HEK293 (cell line): ENCODE measurements around the gene CDK1.

Experiments used
- CTCF ChIA-PET: fragments of 350-600 bp; formaldehyde crosslinking; extraction: SDS; loops from one replicate; lab custom pipeline; 2021; ENCODE audit warnings: antibody characterized with exemption; lab: Yijun Ruan, JAX
- POLR2A ChIA-PET: fragments of 300-600 bp; formaldehyde crosslinking; extraction: SDS; loops from one replicate; lab custom pipeline; 2020; ENCODE audit warnings: antibody characterized with exemption, inconsistent platforms; lab: Yijun Ruan, JAX
- H3K27ac ChIP-seq: fragments of 200-500 bp; sonication (Bioruptor generic); 2 replicates; pipeline ENCODE4 v1.5.1; 2014; ENCODE audit warnings: low read depth, low read length, control low read depth, inconsistent platforms; ENCODE audit errors: extremely low read depth
- H3K36me3 ChIP-seq, 2 experiments: fragments of 200-500 bp in 1 of 2; sonication (Bioruptor generic) in 1 of 2; 1 replicate in 1 of 2; 2 replicates in 1 of 2; pipeline ENCODE4 v1.5.1; 2014 to 2017; ENCODE audit warnings: inconsistent platforms in 2 of 2, low read length in 2 of 2; ENCODE audit not compliant: control insufficient read depth in 2 of 2, insufficient read depth in 1 of 2
- H3K4me1 ChIP-seq: fragments of 200-500 bp; sonication (Bioruptor generic); 2 replicates; pipeline ENCODE4 v1.5.1; 2014; ENCODE audit warnings: mild to moderate bottlenecking, low read length, inconsistent platforms; ENCODE audit not compliant: control insufficient read depth, insufficient read depth
- H3K4me3 ChIP-seq: 2 replicates; pipeline ENCODE4 v1.5.1; 2011; ENCODE audit warnings: low read depth, mild to moderate bottlenecking, control low read depth, low read length, moderate library complexity
- H3K9me3 ChIP-seq: fragments of 200-500 bp; sonication (Bioruptor generic); 2 replicates; pipeline ENCODE4 v1.5.1; 2014; ENCODE audit warnings: low read depth, low read length, inconsistent platforms; ENCODE audit not compliant: control insufficient read depth, insufficient read depth
- ELK4 ChIP-seq: IDR thresholded peaks from 2 replicates; pipeline ENCODE4 v1.6.1; 2011; ENCODE audit warnings: mild to moderate bottlenecking, low read depth, low read length, borderline replicate concordance
- MYNN ChIP-seq: fragments of 450-650 bp; formaldehyde crosslinking; IDR thresholded peaks from 2 replicates; pipeline ENCODE4 v1.5.1; 2016; ENCODE audit warnings: missing biosample characterization, missing genetic modification characterization, borderline replicate concordance
- OSR2 ChIP-seq: fragments of 450-650 bp; formaldehyde crosslinking; IDR thresholded peaks from 2 replicates; pipeline ENCODE4 v1.5.1; 2016; ENCODE audit warnings: missing biosample characterization, missing genetic modification characterization
- PRDM10 ChIP-seq: fragments of 450-650 bp; formaldehyde crosslinking; IDR thresholded peaks from 2 replicates; pipeline ENCODE4 v1.5.1; 2016; ENCODE audit warnings: missing biosample characterization, missing genetic modification characterization
- PRDM6 ChIP-seq: fragments of 450-650 bp; formaldehyde crosslinking; IDR thresholded peaks from 2 replicates; pipeline ENCODE4 v1.5.1; 2017; ENCODE audit warnings: missing biosample characterization, missing genetic modification characterization
- SCRT1 ChIP-seq: fragments of 450-650 bp; formaldehyde crosslinking; IDR thresholded peaks from 2 replicates; pipeline ENCODE4 v1.5.1; 2016; ENCODE audit warnings: missing biosample characterization, missing genetic modification characterization, borderline replicate concordance
- SCRT2 ChIP-seq: fragments of 450-650 bp; formaldehyde crosslinking; IDR thresholded peaks from 2 replicates; pipeline ENCODE4 v1.5.1; 2016; ENCODE audit warnings: missing biosample characterization, missing genetic modification characterization
- SETDB1 ChIP-seq: IDR thresholded peaks from one replicate; pipeline ENCODE4 v1.6.1; 2017; ENCODE audit warnings: mild to moderate bottlenecking, low read length, moderate library complexity, mixed read lengths; ENCODE audit not compliant: insufficient read length
- ZNF140 ChIP-seq: fragments of 450-650 bp; formaldehyde crosslinking; IDR thresholded peaks from 2 replicates; pipeline ENCODE4 v1.5.1; 2016; ENCODE audit warnings: missing biosample characterization, missing genetic modification characterization
- ZNF366 ChIP-seq: fragments of 450-650 bp; formaldehyde crosslinking; conservative IDR thresholded peaks from 2 replicates; pipeline ENCODE4 v1.5.1; 2016; ENCODE audit warnings: missing biosample characterization, missing genetic modification characterization
- ZNF416 ChIP-seq: fragments of 450-650 bp; formaldehyde crosslinking; IDR thresholded peaks from 2 replicates; pipeline ENCODE4 v1.5.1; 2016; ENCODE audit warnings: missing biosample characterization, missing genetic modification characterization
- ZNF560 ChIP-seq: fragments of 450-650 bp; formaldehyde crosslinking; IDR thresholded peaks from 2 replicates; pipeline ENCODE4 v1.5.1; 2017; ENCODE audit warnings: missing biosample characterization, missing genetic modification characterization, borderline replicate concordance
- ZNF629 ChIP-seq: fragments of 450-650 bp; formaldehyde crosslinking; IDR thresholded peaks from 2 replicates; pipeline ENCODE4 v1.5.1; 2017; ENCODE audit warnings: missing biosample characterization, missing genetic modification characterization
- ZNF76 ChIP-seq: fragments of 450-650 bp; formaldehyde crosslinking; IDR thresholded peaks from 2 replicates; pipeline ENCODE4; 2016; ENCODE audit warnings: low read depth, missing biosample characterization, missing genetic modification characterization, borderline replicate concordance
- ZNF791 ChIP-seq: fragments of 450-650 bp; formaldehyde crosslinking; IDR thresholded peaks from 2 replicates; pipeline ENCODE4 v1.5.1; 2016; ENCODE audit warnings: missing biosample characterization, missing genetic modification characterization
- ZNF830 ChIP-seq: fragments of 450-650 bp; IDR thresholded peaks from 2 replicates; pipeline ENCODE4 v1.5.0; 2018; ENCODE audit warnings: missing biosample characterization, missing genetic modification characterization, low read depth, mild to moderate bottlenecking, moderate library complexity
- ZSCAN4 ChIP-seq: fragments of 450-650 bp; formaldehyde crosslinking; IDR thresholded peaks from 2 replicates; pipeline ENCODE4 v1.5.1; 2017; ENCODE audit warnings: missing biosample characterization, missing genetic modification characterization

The CDK1 gene

GRCh38 chr10:60729106-60729505, 49.2 kb upstream of the CDK1 start:
- peaks cover 20% of the 10 kb centered on the region for H3K4me1 ChIP-seq

More at GRCh38 chr10:60729106-60729505, 49.2 kb upstream of the CDK1 start:
- Histone ChIP-seq H3K36me3 (no peaks in the 10 kb centered on the region), H3K4me3 (no peak overlapping the region), H3K9me3 (no peaks in the 10 kb centered on the region), H3K27ac (no peak overlapping the region)
- ChIA-PET POLR2A (interaction anchor here (1.6 kb wide), 1 partner anchor 49 kb away, joined by 4 read pairs; the partner anchor contains the start of gene CDK1), CTCF (interaction anchor here (0.6 to 3.8 kb wide), 2 partner anchors 39 to 631 kb away, joined by 3 to 21 read pairs; no protein-coding TSS in a partner anchor)
- no peak for TF ChIP-seq ZNF830 (tag by site-specific recombination)
- TF ChIP-seq OSR2 (tag by site-specific recombination), result 0 out of 2 replicates have a peak, but pooled peaks have one; percentile 8
- TF ChIP-seq ZNF76 (tag by site-specific recombination), result no peak
- TF ChIP-seq PRDM10, result peak; percentile 83
- TF ChIP-seq ZNF629 (tag by site-specific recombination), result no peak
- peak; percentile 62 for TF ChIP-seq SCRT1 (tag by site-specific recombination)
- no peak for TF ChIP-seq ZNF140
- no peak for TF ChIP-seq ZNF791 (tag by site-specific recombination)
- TF ChIP-seq SCRT2 (tag by site-specific recombination), result peak; percentile 63
- peak; percentile 45; the same call in 1 of the 2 replicates for TF ChIP-seq PRDM6
- no peak for TF ChIP-seq SETDB1
- TF ChIP-seq ZNF366 (tag by site-specific recombination), result no peak
- TF ChIP-seq MYNN (tag by site-specific recombination), result no peak
- no peak for TF ChIP-seq ELK4
- TF ChIP-seq ZSCAN4, result no peak
- TF ChIP-seq ZNF560 (tag by site-specific recombination), result no peak
- no peak for TF ChIP-seq ZNF416 (tag by site-specific recombination)
